Keratinocyte (primary cell): ENCODE data around the gene ARHGEF37.

ENCODE experiments used
- CTCF ChIP-seq, 3 experiments: IDR thresholded peaks in 1 of 3; conservative IDR thresholded peaks in 1 of 3; optimal IDR thresholded peaks in 1 of 3; 2 replicates in 2 of 3; 3 replicates in 1 of 3; pipeline versions ENCODE3 to v1.5.1; 2011; ENCODE audit warnings: low read length in 3 of 3, mild to moderate bottlenecking in 3 of 3, moderate library complexity in 2 of 3, control low read depth in 1 of 3, inconsistent platforms in 1 of 3; ENCODE audit not compliant: insufficient read depth in 2 of 3; ENCODE audit errors: extremely low read depth in 1 of 3
- EZH2 ChIP-seq: IDR thresholded peaks from one replicate; pipeline ENCODE4 v1.6.1; 2012; ENCODE audit warnings: inconsistent platforms, mild to moderate bottlenecking, low read length, moderate library complexity

GRCh38 chr5:149545327-149545726 lies 36.0 kb upstream of the ARHGEF37 start:
- TF ChIP-seq CTCF (optimal IDR thresholded peaks at IDR 0.05 in 1 of 3, IDR thresholded peaks at IDR 0.05 in 1 of 3, conservative IDR thresholded peaks at IDR 0.05 in 1 of 3; ENCODE audit: extremely low read depth in 1 of 3, insufficient read depth in 2 of 3, low read length in 3 of 3): no peak
- no peak for TF ChIP-seq EZH2
